ELF-1 (cell line): ENCODE data around the gene CUEDC1.
"Not testable (repeated sequence)": the region's sequence is repeated elsewhere in the genome, so short reads cannot be mapped to it uniquely, and the experiment has no call there.

Source experiments
- DNase-seq: peaks from one replicate; pipeline ENCODE4 v3.0.0-alpha.2; 2016; ENCODE audit warnings: low read depth, low spot score

Gene CUEDC1

GRCh38 chr17:57861000-57861789 lies 94.0 kb downstream of the CUEDC1 start:
- DNase-seq: peak; percentile 84

GRCh38 chr17:57860414-57860999 lies 94.7 kb downstream of the CUEDC1 start:
- DNase-seq: no peak

DNA sequence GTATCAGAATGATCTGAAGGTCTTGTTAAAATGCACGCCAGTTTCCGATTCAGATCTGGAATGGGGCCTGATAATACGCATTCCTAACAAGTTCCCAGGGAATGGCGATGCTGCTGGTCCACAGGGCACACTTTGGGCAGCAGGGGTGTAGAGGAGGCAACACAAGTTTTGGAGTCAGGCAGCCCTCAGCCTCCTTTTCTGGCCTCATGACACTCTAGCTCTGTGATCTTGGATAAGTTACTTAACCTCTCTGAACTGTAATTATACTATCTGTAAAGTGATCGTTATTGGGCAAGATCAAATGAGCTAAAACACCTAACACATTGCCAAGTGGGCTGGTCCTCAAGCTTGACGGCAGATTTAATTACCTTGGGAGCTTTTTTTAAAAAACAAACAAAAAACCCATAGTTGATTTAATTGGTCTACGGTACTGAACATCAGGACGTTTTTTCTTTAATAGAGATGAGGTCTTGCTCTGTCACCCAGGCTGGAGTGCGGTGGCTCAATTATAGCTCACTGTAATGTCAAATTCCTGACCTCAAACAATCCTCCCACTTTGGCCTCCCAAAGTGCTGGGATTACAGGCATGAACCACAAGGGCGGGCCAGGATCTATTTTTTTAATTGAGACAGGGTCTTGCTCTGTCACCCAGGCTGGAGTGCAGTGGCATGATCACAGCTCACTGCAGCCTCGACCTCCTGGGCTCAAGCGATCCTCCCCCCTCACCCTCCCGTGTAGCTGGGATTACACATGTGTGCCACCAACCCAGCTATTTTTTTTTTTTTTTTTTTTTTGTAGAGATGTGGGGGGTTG lies 95.4 kb downstream of the CUEDC1 start:
- DNase-seq: no peak

DNA sequence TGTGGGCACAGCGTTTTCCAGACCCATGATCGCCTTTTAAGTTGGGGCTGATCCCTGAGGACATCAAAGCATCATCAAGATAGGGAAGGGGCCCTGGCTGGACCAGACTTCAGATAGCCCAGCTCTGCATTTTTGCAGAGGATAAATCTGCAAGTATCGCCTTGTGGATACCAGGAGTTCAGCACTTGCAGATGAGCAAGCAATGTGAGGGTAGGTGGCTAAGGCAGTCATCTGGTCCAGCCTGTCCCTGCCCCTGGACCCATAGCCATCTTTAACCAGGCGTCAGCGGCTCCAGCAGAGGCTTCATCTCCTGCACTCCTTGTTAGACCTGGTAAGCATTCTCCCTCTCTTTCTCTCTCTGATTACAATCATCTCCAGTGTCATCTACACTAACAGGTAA lies 96.4 kb downstream of the CUEDC1 start:
- peak; percentile 29 for DNase-seq

- DNase-seq: peak; percentile 4
Observed at GRCh38 chr17:57856792-57857620, 98.2 kb downstream of the CUEDC1 start.

DNA sequence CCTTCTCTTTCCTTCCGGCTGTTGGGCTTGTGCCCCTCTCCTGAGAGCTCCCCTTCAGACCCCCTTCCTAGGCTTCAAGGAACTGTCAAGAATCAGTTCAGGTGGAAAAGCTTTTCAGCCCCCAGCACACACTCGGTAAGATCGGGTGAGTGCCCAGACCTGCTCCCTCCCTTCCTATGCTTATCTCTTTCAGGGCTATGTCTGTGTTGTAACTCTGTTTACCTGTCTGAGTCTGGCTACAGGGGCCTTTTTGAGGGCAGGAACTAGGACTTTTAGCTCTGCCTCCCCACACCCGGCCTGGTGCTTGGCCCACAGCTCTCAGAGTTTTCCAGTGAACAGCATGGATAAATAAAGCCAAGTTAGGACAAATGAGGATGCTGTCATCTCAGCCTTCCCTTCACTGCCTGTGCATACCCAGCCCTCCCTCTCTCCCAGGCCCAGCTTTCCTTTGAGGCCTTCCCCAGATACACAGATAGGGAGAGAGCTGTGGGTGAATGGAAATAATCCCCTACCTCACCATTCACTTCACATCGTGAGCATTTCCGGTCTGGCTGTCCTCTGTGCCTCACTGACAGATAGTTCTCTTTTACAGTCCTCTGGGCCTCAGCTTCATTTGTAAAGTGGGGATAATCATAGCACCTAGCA lies 99.7 kb downstream of the CUEDC1 start:
- peak; percentile 29 for DNase-seq

DNA sequence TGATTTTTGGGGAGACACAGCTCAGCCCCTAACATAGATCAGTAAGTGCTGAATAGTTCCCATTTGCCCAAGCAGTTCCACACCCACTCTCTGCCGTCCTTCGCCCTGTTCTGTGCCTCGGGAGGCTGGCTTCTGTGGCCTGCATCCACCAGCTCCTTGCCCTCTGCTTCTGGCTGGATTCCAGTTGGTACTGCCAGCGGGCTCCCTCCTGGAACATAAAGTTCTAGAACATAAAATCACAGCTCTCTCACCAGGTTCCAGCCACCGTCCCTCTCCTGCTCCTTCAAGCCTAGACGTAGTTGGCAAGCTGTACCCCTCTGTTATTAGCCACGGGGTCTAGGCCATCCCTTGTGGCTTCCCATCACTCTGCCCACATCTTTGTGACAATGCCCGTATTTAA lies 101.5 kb downstream of the CUEDC1 start:
- no peak for DNase-seq

GRCh38 chr17:57852955-57853328 lies 102.3 kb downstream of the CUEDC1 start:
- DNase-seq: no peak

GRCh38 chr17:57852092-57852954 lies 102.9 kb downstream of the CUEDC1 start:
- DNase-seq: peak; percentile 24

DNA sequence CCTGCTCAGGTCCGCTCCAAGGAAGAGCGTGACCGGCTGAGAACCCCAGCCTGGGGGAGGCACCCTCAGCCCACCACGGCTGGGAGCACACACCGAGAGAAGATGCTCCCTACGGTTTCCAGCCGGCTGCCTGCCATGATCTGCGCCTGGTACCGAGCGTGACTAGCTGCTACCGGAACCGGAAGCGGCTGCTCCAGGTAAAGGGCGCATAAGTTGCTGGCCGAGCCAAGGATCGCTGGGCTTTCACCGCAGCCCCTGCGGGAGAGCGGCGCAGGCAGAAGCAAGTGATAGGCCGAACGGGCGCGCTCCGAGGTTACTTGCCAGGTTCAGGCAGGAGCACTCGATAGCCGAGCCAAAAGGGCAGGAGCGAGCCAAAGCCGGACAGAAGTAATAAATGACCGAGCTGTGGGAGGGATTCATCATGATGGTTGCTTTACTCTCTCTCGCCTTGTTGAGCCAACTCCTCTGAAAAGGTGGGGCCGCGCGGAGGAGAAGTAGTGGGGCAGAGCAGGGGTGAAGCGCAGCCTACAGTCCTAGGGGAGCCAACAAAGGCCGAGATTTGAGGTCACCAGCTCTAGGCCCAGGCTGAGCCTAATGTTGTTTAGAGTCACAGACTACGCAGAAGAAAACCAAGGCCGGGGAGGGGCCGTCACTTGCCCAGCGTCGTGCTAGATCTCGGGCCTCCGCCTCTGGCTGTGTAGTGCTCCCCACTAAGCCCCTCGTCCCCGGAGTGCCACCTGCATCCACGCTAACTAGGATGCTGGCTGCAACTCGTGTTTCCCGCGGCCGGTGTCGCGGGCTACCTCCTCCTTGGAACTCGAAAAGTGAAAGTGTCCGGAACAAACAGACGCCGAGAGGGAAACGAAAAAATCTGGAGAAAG lies 105.1 kb downstream of the CUEDC1 start, which contains the start of gene MRPS23:
Gene MRPS23 (minus strand): TSS at position 171 of the 881 bp plus-strand sequence. CDS start 34 bp downstream, at position 137.
- peak; percentile 99 for DNase-seq

DNA sequence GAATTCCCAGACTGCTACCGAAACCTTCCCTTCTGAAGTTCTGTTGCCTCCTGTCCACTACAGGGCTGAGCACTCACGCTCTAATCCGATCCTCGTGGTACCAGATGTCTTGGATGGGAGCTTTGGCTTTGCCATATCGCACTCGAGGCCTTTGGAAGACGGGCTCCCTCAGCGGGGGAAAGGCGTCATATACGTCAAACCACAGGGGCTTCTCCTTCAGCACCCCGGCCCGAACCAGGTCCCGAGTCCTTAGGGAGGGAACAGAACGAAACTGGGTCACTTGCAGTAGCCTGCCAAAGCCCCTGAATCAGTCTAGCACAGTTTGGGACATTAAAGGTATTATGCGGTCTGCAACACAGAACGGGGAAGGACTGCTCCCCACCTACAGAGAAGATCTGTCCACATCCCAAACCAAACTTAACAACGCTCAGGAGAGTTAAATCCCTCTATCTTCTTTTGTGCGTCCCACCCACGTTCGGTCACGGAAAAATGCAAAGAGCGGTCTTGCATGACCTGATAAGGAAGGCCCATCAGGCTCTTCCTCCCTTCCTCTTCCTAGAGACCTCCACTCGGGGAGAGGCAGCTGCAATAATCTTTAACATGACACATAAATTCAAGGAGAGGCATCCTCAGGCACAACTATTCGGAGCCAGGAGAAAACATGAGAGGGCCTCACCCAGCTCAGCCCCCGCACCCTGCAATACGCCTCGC lies 105.9 kb downstream of the CUEDC1 start:
- DNase-seq: no peak

DNA sequence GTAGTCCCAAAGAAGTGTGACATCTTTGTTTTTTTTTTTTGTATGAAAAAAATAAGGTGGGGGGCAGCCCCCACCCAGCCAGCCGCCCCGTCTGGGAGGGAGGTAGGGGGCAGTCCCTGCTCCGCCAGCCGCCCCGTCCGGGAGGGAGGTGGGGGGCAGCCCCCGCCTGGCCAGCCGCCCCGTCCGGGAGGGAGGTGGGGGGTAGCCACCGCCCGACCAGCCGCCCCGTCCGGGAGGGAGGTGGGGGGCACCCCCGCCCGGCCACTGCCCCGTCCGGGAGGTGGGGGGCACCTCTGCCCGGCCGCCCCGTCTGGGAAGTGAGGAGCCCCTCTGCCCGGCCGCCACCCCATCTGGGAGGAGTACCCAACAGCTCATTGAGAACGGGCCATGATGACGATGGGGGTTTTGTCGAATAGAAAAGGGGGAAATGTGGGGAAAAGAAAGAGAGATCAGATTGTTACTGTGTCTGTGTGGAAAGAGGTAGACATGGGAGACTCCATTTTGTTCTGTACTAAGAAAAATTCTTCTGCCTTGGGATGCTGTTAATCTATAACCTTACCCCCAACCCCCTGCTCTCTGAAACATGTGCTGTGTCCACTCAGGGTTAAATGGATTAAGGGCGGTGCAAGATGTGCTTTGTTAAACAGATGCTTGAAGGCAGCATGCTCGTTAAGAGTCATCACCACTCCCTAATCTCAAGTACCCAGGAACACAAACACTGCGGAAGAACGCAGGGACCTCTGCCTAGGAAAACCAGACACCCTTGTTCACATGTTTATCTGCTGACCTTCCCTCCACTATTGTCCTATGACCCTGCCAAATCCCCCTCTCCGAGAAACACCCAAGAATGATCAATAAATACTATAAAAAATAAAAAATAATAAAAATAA lies 108.9 kb downstream of the CUEDC1 start:
- DNase-seq: not testable (repeated sequence)

- no peak for DNase-seq
Observed at GRCh38 chr17:57842280-57842679, 112.9 kb downstream of the CUEDC1 start.

DNA sequence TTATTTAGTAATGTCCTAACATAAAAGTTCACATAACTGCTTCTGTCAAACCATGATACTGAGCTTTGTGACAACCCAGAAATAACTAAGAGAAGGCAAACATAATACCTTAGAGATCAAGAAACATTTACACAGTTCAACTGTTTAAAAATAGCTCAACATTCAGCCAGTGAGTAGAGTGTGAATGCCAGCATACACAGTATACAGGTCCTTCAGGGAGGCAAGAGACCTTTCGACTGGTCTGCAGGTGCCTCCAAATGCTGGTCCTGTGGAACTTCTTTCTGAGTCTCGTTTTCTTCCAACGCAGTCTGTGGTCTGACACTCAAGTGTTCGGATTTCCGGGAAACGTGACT lies 115.7 kb downstream of the CUEDC1 start:
- DNase-seq: no peak

GRCh38 chr17:57838857-57839570 lies 116.2 kb downstream of the CUEDC1 start:
- no peak for DNase-seq

- DNase-seq: no peak
Observed at GRCh38 chr17:57838453-57838852, 116.8 kb downstream of the CUEDC1 start.
